T-helper 9 cell (primary cell): ENCODE measurements around the gene S1PR5.
"Not testable (repeated sequence)": the region's sequence is repeated elsewhere in the genome, so short reads cannot be mapped to it uniquely, and the experiment has no call there.

ENCODE experiments used
- DNase-seq: peaks from one replicate; pipeline ENCODE4 v3.0.0-alpha.2; 2020

S1PR5 gene

DNA sequence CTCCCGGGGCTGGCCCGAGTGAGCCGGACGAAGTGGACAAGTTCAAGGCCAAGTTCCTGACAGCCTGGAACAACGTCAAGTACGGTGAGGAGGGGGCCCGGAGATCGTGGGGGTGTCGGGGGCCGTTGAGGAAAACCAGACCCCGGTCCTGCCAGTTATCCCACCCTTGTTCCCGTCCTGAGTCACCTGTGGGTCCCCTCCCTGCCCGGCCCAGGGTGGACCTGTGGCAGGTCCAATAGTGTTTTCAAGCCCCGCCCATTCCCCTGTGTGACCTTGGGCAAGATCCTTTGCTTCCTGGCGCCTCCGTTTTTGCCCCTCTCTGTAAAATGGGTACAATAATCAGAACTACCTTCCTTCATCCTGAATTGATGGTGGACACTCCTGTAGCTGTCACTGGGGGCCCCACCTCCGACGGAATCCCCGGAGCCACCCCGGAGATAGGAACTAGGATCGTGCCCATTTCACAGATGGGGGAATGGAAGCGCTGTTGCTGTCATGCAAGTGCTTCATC is 27.1 kb upstream of the S1PR5 start:
- DNase-seq: no peak

- peak; percentile 81 for DNase-seq
These were observed 26.4 kb upstream of the S1PR5 start, which contains the start of gene ATG4D for GRCh38 chr19:10543420-10544241. TSS of gene ATG4D (plus strand) at chr19:10543904. CDS start at chr19:10544091, 187 bp downstream.

DNA sequence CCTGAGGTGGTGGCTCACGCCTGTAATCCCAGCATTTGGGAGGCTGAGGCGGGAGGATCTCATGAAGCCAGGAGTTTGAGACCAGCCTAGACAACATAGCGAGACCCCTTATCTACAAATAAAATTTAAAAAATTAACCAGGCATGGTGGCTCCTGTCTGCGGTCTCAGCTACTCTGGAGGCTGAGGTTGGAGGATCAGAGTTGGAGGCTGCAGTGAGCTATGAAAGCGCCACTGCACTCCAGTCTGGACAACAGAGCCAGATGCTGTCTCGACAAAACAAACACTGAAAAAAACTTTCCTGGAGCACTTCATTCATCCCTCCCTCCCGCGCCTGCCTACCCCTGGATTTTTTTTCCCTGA is 25.8 kb upstream of the S1PR5 start:
- no peak for DNase-seq

GRCh38 chr19:10539016-10539415 is 21.8 kb upstream of the S1PR5 start:
- not testable (repeated sequence) for DNase-seq

DNA sequence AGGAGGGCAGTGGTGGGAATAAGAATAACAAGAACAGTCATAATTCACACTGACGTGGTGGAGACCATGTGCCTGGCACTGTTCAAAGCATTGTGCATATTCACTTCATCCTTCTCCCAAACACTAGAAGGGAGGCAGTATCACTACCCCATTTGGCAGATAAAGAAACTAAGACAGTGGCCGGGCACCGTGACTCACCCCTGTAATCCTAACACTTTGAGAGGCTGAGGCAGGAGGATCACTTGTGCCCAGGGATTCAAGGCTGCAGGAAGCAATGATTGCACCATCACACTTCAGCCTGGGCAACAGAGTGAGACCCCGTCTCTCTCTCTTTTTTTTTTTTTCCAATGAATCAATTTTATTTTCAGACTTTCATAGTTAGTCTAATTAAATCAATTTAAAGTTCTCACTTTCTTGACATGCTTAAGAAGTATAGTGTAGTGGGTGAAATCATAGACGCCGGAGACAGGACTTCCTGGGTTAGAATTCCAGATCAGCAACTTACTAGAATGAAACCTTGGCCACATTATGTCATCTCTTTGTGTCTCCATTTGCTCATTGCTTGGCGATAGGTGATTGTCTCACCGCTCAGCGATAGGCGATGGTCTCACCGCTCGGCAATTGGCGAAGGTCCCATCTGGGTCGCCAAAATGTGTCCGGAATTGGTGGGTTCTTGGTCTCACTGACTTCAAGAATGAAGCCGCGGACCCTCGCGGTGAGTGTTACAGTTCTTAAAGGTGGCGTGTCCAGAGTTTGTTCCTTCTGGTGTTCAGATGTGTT is 21.1 kb upstream of the S1PR5 start:
- no peak for DNase-seq

GRCh38 chr19:10537668-10538067 is 20.4 kb upstream of the S1PR5 start:
- no peak for DNase-seq

GRCh38 chr19:10535613-10536012 is 18.4 kb upstream of the S1PR5 start:
- DNase-seq: no peak

- no peak for DNase-seq
These were observed 16.6 kb upstream of the S1PR5 start for GRCh38 chr19:10533646-10534386.

GRCh38 chr19:10532457-10532856 is 15.2 kb upstream of the S1PR5 start:
- no peak for DNase-seq

DNA sequence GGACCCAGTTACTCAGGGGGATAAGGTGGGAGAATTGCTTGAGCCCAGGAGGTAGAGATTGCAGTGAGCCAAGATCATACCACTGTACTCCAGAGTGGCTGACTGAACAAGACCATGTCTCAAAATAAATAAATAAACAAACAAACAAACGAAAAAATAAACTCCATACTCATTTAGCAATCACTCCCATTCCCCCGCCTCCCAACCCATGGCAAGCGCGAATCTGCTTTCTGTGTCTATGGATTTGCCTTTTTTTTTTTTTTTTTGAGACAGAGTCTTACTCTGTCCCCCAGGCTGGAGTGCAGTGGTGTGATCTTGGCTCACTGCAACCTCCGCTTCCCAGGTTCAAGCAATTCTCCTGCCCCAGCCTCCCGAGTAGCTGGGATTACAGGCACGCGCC is 9.6 kb upstream of the S1PR5 start:
- not testable (repeated sequence) for DNase-seq

GRCh38 chr19:10525636-10526035 is 8.4 kb upstream of the S1PR5 start:
- no peak for DNase-seq

DNA sequence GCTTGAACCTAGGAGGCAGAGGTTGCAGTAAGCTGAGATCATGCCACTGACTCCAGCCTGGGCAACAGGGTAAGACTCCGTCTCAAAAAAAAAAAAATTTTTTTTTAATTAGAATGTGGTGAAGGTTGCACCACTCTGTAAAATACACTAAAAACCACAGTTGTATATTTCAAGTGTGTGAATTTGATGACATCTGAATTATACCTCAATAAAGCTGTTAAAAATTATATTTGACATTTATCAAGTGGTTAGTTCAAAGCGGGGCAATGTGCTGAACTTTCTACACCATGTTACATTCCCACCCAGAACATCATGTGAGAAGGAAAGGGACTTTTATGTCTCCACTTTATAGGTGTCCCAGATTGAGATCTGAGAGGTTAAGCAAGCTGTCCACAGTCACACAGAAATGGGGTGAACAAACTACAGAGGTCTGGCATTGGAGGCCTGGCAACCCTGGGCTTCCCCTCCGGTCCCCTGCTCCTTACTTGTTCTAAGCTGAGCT is 5.9 kb upstream of the S1PR5 start:
- no peak for DNase-seq

- DNase-seq: no peak
These were observed 4.4 kb upstream of the S1PR5 start for GRCh38 chr19:10521461-10522171.

DNA sequence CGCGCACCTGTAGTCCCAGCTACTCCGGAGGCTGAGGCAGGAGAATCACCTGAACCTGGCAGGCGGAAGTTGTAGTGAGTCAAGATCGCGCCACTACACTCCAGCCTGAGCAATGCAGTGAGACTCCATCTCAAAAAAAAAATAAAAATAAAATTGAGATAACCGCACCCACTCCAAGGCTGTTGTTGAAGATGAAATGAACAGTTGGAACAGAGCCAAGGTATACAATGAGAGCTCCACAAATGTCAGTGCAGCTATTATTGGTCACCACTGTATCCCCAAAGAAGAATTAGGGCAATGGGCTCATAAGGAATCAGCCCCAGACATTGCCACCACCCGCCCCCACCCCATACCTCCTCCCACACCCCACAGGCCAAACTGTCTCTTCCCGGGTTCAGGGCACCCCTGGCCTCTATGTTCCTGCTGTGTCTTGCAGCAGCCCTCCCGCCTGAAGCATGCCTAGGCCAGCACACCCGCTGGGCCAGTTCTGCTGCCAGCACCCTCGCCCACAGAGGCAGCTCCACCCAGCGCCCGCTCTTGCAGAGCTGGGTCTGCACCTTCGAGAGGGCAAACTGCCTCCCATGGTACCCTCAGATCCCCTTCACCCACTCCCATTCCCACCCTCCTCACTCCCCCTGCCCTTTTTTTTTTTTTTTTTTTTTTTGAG is 3.5 kb upstream of the S1PR5 start:
- no peak for DNase-seq

DNA sequence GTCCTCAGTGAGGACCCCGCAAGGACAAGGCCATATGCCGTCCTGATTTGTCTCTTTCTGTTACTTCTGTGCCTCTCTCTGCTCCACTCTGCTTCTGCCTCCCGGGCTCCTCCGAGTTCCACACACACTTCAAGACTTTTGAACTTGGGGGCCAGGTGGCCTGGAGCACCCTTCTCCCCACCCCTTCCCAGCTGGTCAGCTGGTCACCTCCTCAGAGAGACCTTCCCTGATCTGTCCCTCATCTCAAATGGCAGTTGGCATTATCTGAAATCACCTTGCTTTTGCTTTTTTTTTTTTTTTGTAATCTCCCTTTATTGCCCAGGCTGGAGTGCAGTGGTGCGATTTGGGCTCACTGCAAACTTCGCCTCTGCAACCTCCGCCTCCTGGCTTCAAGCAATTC is 2.2 kb upstream of the S1PR5 start:
- no peak for DNase-seq

- DNase-seq: no peak
These were observed 1.5 kb upstream of the S1PR5 start for GRCh38 chr19:10518444-10519361.

DNA sequence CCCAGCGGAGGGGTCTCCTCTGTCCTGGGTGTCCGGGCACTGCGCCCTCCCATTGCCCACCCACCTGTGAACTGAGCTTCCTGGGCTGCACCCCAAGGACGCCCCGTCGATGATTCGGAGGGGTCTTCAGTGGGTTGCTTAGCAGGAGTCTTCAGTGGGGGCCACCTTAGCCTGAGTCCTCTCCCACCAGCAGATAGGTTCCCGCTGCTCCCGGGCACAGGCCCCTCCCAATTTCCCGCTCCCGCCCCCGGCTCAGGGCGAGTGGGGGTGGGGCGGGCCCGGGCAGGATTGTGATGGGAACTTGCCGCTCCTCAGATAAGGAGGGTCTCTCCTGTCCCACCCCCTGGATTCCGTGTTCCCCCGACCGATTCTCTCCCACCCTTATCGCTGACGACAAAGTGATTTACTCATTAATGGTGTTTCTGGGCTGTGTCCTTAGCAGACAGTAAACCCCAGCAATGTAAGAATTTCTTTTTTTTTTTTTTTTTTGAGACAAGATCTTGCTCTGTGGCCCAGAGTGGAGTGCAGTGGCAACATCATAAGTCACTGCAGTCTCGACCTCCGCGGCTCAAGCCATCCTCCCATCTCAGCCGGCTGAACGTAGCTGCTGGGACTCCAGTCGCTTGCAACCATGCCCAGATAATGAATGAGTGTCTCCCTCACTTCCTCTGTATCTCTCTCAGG is 655 bp upstream of the S1PR5 start:
- DNase-seq: no peak

DNA sequence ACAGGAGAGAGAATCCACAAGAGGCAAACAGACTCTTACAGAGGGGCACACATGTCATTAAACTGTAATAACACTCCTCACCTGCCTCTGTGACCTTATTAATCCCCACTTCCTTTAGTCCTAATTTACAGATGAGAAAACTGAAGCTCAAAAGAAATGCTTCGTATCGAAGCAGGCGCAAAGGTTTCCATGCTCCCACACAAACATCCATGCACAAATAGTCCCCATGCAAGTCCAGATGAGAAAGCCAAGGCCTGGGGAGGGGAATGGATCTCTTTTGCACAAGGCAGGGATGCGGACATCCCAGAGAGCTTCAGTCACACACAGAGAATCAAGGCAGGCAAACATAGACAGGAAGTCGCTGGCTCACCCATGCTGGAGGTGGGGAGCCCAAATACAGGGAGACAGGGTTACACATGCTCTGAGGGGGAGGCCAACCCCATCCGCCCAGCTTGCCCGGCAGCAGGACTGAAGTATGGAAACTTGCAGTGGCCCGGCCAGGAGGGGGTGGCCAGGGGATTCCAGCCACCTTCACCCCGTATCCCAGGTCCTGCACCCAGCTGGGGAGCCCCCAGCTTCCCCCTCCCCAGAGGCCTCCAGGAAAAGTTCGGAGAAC is 468 bp downstream of the S1PR5 start:
- no peak for DNase-seq

GRCh38 chr19:10516064-10516385 is 1.2 kb downstream of the S1PR5 start:
- DNase-seq: no peak
